Trophoblast cell (in vitro differentiated cells and primary cell): ENCODE data around the gene RECQL5.
"Not testable (repeated sequence)": the region's sequence is repeated elsewhere in the genome, so short reads cannot be mapped to it uniquely, and the experiment has no call there.

ENCODE experiments used
- DNase-seq, 2 donors: peaks; one replicate each; pipeline ENCODE4 v3.0.0-alpha.2; 2016
- H2AFZ ChIP-seq: 2 replicates; pipeline ENCODE4 v1.6.1; 2013; ENCODE audit warnings: low read length, moderate library complexity, mild to moderate bottlenecking; ENCODE audit not compliant: insufficient read depth, poor library complexity
- H2AK5ac ChIP-seq: 2 replicates; pipeline ENCODE4 v1.6.1; 2013; ENCODE audit warnings: mild to moderate bottlenecking, low read length
- H2BK120ac ChIP-seq: 2 replicates; pipeline ENCODE4 v1.6.1; 2013; ENCODE audit warnings: low read length, mild to moderate bottlenecking, moderate library complexity; ENCODE audit not compliant: insufficient read depth, poor library complexity
- H2BK12ac ChIP-seq: 2 replicates; pipeline ENCODE4 v1.6.1; 2013; ENCODE audit warnings: mild to moderate bottlenecking, low read length, moderate library complexity
- H2BK5ac ChIP-seq: 2 replicates; pipeline ENCODE4 v1.6.1; 2013; ENCODE audit warnings: low read length, low read depth, moderate library complexity, mild to moderate bottlenecking; ENCODE audit not compliant: poor library complexity
- H3K14ac ChIP-seq: 2 replicates; pipeline ENCODE4 v1.6.1; 2013; ENCODE audit warnings: mild to moderate bottlenecking, low read length
- H3K18ac ChIP-seq: 2 replicates; pipeline ENCODE4 v1.6.1; 2013; ENCODE audit warnings: mild to moderate bottlenecking, low read length
- H3K23ac ChIP-seq: 2 replicates; pipeline ENCODE4 v1.6.1; 2013; ENCODE audit warnings: low read length
- H3K27ac ChIP-seq: 2 replicates; pipeline ENCODE4 v1.5.1; 2013; ENCODE audit warnings: low read depth, mild to moderate bottlenecking, inconsistent platforms, low read length, moderate library complexity
- H3K27me3 ChIP-seq: 2 replicates; pipeline ENCODE4 v1.6.1; 2013; ENCODE audit warnings: inconsistent platforms, mild to moderate bottlenecking, low read length, moderate library complexity; ENCODE audit not compliant: insufficient read depth
- H3K36me3 ChIP-seq, 2 experiments: 1 replicate in 1 of 2; 2 replicates in 1 of 2; pipeline ENCODE4 v1.6.1; 2013; ENCODE audit warnings: low read length in 2 of 2, mild to moderate bottlenecking in 2 of 2, moderate library complexity in 1 of 2; ENCODE audit not compliant: insufficient read depth in 2 of 2, control insufficient read depth in 1 of 2
- H3K4ac ChIP-seq: 2 replicates; pipeline ENCODE4 v1.6.1; 2013; ENCODE audit warnings: low read depth, mild to moderate bottlenecking, low read length, moderate library complexity
- H3K4me1 ChIP-seq, 2 experiments: 1 replicate in 1 of 2; 2 replicates in 1 of 2; pipeline ENCODE4 v1.6.1; 2013; ENCODE audit warnings: low read length in 2 of 2, mild to moderate bottlenecking in 2 of 2, moderate library complexity in 1 of 2; ENCODE audit not compliant: insufficient read depth in 2 of 2, control insufficient read depth in 1 of 2
- H3K4me2 ChIP-seq: 2 replicates; pipeline ENCODE4 v1.6.1; 2013; ENCODE audit warnings: inconsistent platforms, mild to moderate bottlenecking, low read length, moderate library complexity
- H3K4me3 ChIP-seq: 2 replicates; pipeline ENCODE4 v1.5.1; 2013; ENCODE audit warnings: mild to moderate bottlenecking, low read depth, low read length, inconsistent platforms
- H3K79me1 ChIP-seq: one replicate; pipeline ENCODE4 v1.6.1; 2013; ENCODE audit warnings: low read length
- H3K79me2 ChIP-seq: 2 replicates; pipeline ENCODE4 v1.6.1; 2013; ENCODE audit warnings: low read length, mild to moderate bottlenecking; ENCODE audit not compliant: control insufficient read depth, insufficient read depth, poor library complexity
- H3K9ac ChIP-seq: 2 replicates; pipeline ENCODE4 v1.6.1; 2013; ENCODE audit warnings: mild to moderate bottlenecking, low read length
- H3K9me3 ChIP-seq: 2 replicates; pipeline ENCODE4 v1.6.1; 2013; ENCODE audit warnings: low read depth, mild to moderate bottlenecking, control low read depth, inconsistent platforms, low read length; ENCODE audit not compliant: insufficient read depth
- H4K12ac ChIP-seq: 2 replicates; pipeline ENCODE4 v1.6.1; 2013; ENCODE audit warnings: low read depth, mild to moderate bottlenecking, low read length, moderate library complexity
- H4K8ac ChIP-seq: 2 replicates; pipeline ENCODE4 v1.6.1; 2013; ENCODE audit warnings: low read depth, mild to moderate bottlenecking, low read length, moderate library complexity
- H4K91ac ChIP-seq: one replicate; pipeline ENCODE4 v1.6.1; 2013; ENCODE audit warnings: low read depth, mild to moderate bottlenecking, low read length, moderate library complexity
- WGBS: extraction: QIAGEN DNeasy Blood & Tissue Kit; methylation state at CpG from one replicate; pipeline ENCODE4 v1.1.7; 2013; ENCODE audit warnings: missing lambda C conversion rate; ENCODE audit not compliant: insufficient read length, insufficient coverage; ENCODE audit errors: extremely low coverage; 5-methylcytosine and 5-hydroxymethylcytosine counted together

The RECQL5 gene

DNA sequence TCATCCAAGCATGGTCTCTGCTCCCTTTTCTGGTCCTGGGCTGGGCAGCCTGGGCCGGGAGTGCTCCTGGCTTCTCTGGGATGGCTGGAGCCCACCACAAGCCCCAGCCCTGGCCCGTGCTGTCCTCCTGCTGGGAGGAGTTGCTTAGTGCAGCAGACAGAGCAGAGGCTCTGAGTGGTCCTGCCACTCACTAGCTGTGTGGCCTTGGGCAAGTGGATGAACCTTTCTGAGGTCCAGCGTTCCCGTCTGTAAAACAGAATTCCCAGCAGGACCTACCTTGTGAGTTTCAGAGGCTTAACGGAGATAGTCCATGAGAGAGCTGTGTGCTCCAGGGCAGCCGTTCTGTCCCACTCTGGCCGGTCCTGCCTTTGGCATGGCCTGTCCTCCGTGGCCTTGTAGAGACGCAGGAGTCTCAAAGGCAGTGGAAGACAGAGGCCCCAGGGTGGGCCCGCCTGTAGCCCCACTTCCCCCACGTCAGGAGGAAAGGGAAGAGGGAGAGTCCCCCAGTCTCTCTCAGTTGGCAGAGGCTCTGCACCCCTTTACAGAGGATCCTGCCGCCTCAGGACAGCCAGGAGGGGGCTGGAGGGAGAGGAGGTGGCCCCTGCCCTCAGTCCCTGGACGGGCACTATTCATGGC lies 71.6 kb downstream of the RECQL5 start:
- H4K12ac ChIP-seq, result no peak overlapping the region
- WGBS, result no CpG with 5 or more reads among the region's 13 CpGs
- no peak overlapping the region for H3K4ac ChIP-seq

DNA sequence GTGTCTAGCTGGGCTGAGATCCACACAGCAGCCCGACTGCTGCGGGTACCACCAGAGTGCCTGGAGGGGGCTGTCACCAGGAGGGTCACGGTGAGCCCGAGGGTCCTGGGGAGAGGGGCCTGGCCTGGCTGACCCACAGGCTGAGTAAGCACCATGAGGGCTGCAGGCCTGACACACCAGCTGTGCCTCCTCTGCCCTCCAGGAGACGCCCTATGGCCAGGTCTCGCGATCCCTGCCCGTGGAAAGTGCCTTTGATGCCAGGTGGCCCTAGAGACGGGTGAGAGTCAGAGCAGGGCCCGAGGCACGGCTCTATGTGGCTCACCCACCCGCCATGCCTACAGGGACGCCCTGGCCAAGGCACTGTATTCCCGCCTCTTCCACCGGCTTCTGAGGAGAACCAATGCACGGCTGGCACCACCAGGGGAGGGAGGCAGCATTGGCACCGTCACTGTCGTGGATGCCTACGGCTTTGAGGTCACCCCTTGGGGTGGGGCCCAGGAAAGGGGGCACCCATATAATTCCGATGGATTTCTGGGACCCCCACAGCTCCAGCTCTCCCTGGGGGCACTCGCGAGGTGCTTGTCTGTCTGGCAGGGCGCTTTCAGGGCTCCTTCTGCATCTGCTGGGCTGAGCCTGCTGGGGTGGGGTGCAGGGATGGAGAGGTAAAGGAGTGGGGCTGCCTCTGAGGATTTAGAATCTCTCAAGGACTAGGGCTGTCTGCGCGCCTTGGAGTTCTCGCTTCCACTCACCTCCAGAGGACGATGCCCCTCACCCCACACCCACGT lies 72.3 kb downstream of the RECQL5 start:
- no peaks in the 10 kb centered on the region for H3K27me3 ChIP-seq
- no peak overlapping the region for H2BK5ac ChIP-seq
- H3K4me3 ChIP-seq, result no peak overlapping the region
- H2AK5ac ChIP-seq, result no peak overlapping the region
- no peaks in the 10 kb centered on the region for H3K79me2 ChIP-seq
- no peaks in the 10 kb centered on the region for H3K4me1 ChIP-seq
- no peak overlapping the region for H3K9ac ChIP-seq
- no peak overlapping the region for H3K27ac ChIP-seq
- H3K23ac ChIP-seq, result no peak overlapping the region
- H4K91ac ChIP-seq, result no peak overlapping the region
- no peak overlapping the region for H2BK120ac ChIP-seq
- no peak overlapping the region for H2BK12ac ChIP-seq
- no peak overlapping the region for H4K12ac ChIP-seq
- H3K4ac ChIP-seq, result no peak overlapping the region
- peak; percentile 89 to 96 for DNase-seq
- no peaks in the 10 kb centered on the region for H3K9me3 ChIP-seq
- no peaks in the 10 kb centered on the region for H3K79me1 ChIP-seq
- H3K36me3 ChIP-seq, result no peaks in the 10 kb centered on the region
- no peak overlapping the region for H4K8ac ChIP-seq
- no CpG with 5 or more reads among the region's 28 CpGs for WGBS
- no peak overlapping the region for H3K14ac ChIP-seq
- no peak overlapping the region for H3K18ac ChIP-seq
- no peak overlapping the region for H3K4me2 ChIP-seq
- no peak overlapping the region for H2AFZ ChIP-seq

More for the DNA sequence above, 71.6 kb downstream of the RECQL5 start:
- no peaks in the 10 kb centered on the region for H3K27me3 ChIP-seq
- H4K8ac ChIP-seq, result no peak overlapping the region
- no peak overlapping the region for H3K4me2 ChIP-seq
- no peak overlapping the region for H3K18ac ChIP-seq
- H2AFZ ChIP-seq, result no peak overlapping the region
- H2AK5ac ChIP-seq, result no peak overlapping the region
- no peaks in the 10 kb centered on the region for H3K79me2 ChIP-seq
- H3K4me3 ChIP-seq, result no peak overlapping the region
- H3K27ac ChIP-seq, result no peak overlapping the region
- H3K9ac ChIP-seq, result no peak overlapping the region
- H3K23ac ChIP-seq, result no peak overlapping the region
- no peak overlapping the region for H4K91ac ChIP-seq
- H2BK12ac ChIP-seq, result no peak overlapping the region
- no peak overlapping the region for H3K14ac ChIP-seq
- H3K9me3 ChIP-seq, result no peaks in the 10 kb centered on the region
- H3K79me1 ChIP-seq, result no peaks in the 10 kb centered on the region
- no peak overlapping the region for H2BK120ac ChIP-seq
- no peak overlapping the region for H2BK5ac ChIP-seq
- H3K4me1 ChIP-seq, result no peaks in the 10 kb centered on the region
- no peaks in the 10 kb centered on the region for H3K36me3 ChIP-seq
- peak in 1 of 2 donors; percentile 20 for DNase-seq

DNA sequence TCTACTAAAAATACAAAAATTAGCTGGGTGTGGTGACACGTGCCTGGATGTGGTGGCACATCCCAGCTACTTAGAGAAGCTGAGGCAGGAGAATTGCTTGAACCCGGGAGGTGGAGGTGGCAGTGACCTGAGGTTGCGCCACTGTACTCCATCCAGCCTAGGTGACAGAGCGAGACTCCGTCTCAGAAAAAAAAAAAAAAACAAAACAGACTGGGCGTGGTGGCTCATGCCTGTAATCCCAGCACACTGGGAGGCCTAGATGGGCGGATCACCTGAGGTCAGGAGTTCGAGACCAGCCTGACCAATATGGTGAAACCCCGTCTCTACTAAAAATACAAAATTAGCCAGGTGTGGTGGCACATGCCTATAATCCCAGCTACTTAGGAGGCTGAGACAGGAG lies 73.5 kb downstream of the RECQL5 start:
- H3K9ac ChIP-seq, H3K18ac ChIP-seq, H2AFZ ChIP-seq, H4K91ac ChIP-seq, H2BK5ac ChIP-seq, H3K4me3 ChIP-seq, H3K79me1 ChIP-seq, H4K8ac ChIP-seq, DNase-seq, H3K36me3 ChIP-seq, H3K4me1 ChIP-seq, H3K14ac ChIP-seq, H3K9me3 ChIP-seq, H2BK120ac ChIP-seq, H3K27ac ChIP-seq, H3K23ac ChIP-seq, H4K12ac ChIP-seq, H3K4ac ChIP-seq, H2BK12ac ChIP-seq, H3K79me2 ChIP-seq, H3K27me3 ChIP-seq, H3K4me2 ChIP-seq, H2AK5ac ChIP-seq: not testable (repeated sequence)
- WGBS, result no CpG with 5 or more reads among the region's 9 CpGs

DNA sequence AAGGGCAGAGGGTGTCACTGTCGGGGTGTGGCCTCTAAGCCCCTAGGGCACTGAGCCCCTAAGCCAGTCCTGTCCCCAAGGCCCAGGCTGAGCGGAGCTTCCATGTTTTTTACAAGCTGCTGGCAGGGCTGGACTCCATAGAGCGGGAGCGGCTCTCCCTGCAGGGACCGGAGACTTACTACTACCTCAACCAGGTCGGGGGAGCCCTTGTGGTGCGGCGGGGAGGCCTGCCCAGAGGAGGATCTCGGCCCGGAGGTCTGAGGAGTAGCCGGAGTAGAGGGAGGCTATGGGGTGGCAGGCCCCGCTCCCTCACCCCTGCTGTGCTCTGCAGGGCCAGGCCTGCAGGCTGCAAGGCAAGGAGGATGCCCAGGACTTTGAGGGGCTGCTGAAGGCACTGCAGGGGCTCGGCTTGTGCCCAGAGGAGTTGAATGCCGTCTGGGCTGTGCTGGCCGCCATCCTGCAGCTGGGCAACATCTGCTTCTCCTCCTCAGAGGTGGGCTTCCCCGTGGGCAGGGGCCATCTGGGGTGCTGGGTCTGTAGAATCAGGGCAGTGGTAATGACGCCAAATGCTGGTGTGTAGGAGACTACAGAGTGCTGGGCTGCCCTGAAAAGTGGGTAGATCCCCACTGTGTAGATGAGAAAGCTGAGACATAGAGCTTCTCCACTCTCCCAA lies 74.5 kb downstream of the RECQL5 start:
- Histone ChIP-seq H4K12ac (no peak overlapping the region), H2BK12ac (no peak overlapping the region), H3K14ac (no peak overlapping the region), H3K27me3 (no peaks in the 10 kb centered on the region), H3K4me1 (peaks cover 4 to 7% of the 10 kb centered on the region in 2 experiments), H3K9ac (no peak overlapping the region), H3K4me2 (no peak overlapping the region), H3K27ac (no peak overlapping the region), H3K4me3 (no peak overlapping the region), H3K36me3 (no peaks in the 10 kb centered on the region), H2AFZ (no peak overlapping the region), H4K91ac (no peak overlapping the region), H3K79me1 (peaks cover 17% of the 10 kb centered on the region), H3K23ac (no peak overlapping the region), H2BK120ac (no peak overlapping the region), H3K9me3 (no peaks in the 10 kb centered on the region), H3K79me2 (peaks cover 12% of the 10 kb centered on the region), H2BK5ac (no peak overlapping the region), H3K4ac (no peak overlapping the region), H2AK5ac (no peak overlapping the region), H4K8ac (no peak overlapping the region), H3K18ac (no peak overlapping the region)
- no peak for DNase-seq
- WGBS, result no CpG with 5 or more reads among the region's 17 CpGs
